ENCODE results near the gene HCLS1.

DNA sequence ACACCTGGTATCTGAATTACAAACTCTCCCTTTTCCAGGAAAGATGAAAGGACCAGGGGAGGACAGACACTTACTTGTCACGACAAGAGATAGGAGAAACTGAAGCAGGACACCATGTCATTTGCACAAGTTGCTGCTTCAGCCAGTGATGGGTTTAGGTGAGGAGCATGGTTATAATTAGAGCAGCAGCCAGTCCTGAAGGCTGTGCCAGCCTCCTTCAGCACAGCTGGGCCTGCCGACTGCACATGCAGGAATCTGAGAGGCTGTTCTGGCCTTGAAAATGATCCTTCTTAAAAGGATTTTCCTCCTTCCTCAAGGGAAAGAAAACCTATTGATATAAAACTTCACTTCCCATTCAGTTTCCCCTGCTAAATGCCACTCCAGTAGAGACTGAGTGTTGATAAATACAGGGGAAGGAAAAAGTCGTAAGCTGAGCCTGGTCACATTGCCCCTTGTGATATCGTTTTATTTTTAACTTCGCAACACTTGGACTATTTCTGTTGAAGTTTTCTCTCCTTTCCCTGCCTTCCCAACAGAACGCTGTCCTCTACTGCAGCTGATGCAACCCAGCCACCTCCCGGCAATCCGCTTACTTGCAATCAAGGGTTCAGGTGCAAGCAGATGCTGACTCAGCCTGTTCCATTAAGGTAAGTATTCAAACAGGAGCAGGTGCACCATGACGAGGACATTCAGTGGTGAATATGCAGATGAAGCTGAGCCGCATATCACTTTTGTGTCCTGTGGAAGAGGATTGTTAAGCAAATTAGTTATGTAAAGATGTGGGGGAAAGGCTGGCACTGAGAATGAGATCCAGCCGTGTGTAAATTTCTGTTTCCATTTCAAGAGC lies 67.6 kb downstream of the HCLS1 start, which contains the start of gene FBXO40:
- TF ChIP-seq, protein P1, sequence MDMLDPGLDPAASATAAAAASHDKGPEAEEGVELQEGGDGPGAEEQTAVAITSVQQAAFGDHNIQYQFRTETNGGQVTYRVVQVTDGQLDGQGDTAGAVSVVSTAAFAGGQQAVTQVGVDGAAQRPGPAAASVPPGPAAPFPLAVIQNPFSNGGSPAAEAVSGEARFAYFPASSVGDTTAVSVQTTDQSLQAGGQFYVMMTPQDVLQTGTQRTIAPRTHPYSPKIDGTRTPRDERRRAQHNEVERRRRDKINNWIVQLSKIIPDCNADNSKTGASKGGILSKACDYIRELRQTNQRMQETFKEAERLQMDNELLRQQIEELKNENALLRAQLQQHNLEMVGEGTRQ (IDR thresholded peaks at IDR 0.05; ENCODE audit: borderline replicate concordance, low read depth, low read length) = no peak
- TF ChIP-seq, protein P2, sequence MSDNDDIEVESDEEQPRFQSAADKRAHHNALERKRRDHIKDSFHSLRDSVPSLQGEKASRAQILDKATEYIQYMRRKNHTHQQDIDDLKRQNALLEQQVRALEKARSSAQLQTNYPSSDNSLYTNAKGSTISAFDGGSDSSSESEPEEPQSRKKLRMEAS (IDR thresholded peaks at IDR 0.05; ENCODE audit: low read depth) = no peak
- TF ChIP-seq TAF1 (IDR thresholded peaks at IDR 0.05; ENCODE audit: borderline replicate concordance, low read depth, low read length) = no peak
- TF ChIP-seq EZH2phosphoT487 (IDR thresholded peaks at IDR 0.05; ENCODE audit: borderline replicate concordance, low read depth) = no peak
- TF ChIP-seq EP300 (IDR thresholded peaks at IDR 0.05; ENCODE audit: borderline replicate concordance in 1 of 2, low read depth in 1 of 2, low read length in 1 of 2) = no peak
